ENCODE results near the gene DBH. TPM values are rescaled to one million over a fixed set of nuclear protein-coding genes. Genes with fewer than 3 reads are reported as not detected.

Gene DBH
- total and polyA plus RNA-seq, 2 donors (not counting 1 experiment from before 2014, with no cell fraction given) = not detected

DNA sequence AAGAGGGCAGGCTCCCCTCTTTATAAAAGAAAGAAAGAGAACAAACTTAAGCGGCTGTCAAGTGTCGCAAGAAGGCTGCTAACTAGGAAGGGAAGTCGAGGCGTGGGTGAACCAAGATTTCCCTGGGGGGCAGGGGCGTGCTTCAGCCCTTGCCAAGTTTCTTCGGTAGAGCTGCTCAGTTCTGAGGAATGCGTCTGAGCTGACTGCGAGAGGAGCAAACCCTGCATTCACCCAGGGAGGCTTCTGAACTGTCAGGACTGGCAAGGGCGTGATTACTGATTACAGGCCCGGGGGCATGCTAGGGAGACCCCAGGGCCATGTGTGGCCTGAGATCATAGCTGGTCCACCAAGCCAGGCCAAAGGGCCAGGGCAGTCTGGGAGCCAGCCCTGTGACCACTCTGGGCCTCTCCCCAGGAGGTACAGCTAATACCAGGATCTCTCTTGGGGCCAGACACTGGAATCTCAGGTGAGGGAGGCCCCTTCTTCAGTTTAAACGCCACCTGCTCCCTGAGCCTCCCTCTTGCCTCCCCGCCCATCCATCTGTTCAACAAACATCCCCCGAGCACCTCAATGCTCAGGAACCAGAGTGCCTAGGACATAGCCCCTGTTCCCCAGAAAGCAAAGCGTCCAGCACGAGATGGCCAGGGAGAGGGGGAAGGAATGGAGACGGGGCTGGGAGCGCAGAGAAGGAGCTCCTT, 71.1 kb downstream of the DBH start:
- ATAC-seq (ENCODE audit: low read depth) (no peak), DNase-seq (no peak)
- Mint-ChIP-seq H3K27ac (no peak overlapping the region), H3K27me3 (no peaks in the 10 kb centered on the region), H3K4me3 (no peak overlapping the region), H3K4me1 (peaks cover 33% of the 10 kb centered on the region), H3K9me3 (ENCODE audit: insufficient read depth) (no peaks in the 10 kb centered on the region)
- no peaks in the 10 kb centered on the region for H3K36me3 ChIP-seq (replicated peaks in 1 of 2; ENCODE audit: control extremely low read depth in 1 of 2, control insufficient read depth in 1 of 2, extremely low read depth in 1 of 2, insufficient read depth in 2 of 2, low read length in 1 of 2)
- peaks cover 0 to 7% (median 0%) of the 10 kb centered on the region in 4 experiments for H3K27me3 ChIP-seq (replicated peaks in 1 of 4; ENCODE audit: control extremely low read depth in 1 of 4, control insufficient read depth in 3 of 4, insufficient read depth in 4 of 4, low read length in 3 of 4)
- H2AFZ ChIP-seq (ENCODE audit: insufficient read depth, low read depth, low read length, poor library complexity, severe bottlenecking) = no peak overlapping the region
- intact Hi-C loops (cut with micrococcal nuclease) = no loop called here
- TF ChIP-seq, protein P1, sequence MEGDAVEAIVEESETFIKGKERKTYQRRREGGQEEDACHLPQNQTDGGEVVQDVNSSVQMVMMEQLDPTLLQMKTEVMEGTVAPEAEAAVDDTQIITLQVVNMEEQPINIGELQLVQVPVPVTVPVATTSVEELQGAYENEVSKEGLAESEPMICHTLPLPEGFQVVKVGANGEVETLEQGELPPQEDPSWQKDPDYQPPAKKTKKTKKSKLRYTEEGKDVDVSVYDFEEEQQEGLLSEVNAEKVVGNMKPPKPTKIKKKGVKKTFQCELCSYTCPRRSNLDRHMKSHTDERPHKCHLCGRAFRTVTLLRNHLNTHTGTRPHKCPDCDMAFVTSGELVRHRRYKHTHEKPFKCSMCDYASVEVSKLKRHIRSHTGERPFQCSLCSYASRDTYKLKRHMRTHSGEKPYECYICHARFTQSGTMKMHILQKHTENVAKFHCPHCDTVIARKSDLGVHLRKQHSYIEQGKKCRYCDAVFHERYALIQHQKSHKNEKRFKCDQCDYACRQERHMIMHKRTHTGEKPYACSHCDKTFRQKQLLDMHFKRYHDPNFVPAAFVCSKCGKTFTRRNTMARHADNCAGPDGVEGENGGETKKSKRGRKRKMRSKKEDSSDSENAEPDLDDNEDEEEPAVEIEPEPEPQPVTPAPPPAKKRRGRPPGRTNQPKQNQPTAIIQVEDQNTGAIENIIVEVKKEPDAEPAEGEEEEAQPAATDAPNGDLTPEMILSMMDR (IDR thresholded peaks at IDR 0.05) = no peak
- no peak for TF ChIP-seq EZH2 (IDR thresholded peaks at IDR 0.05; ENCODE audit: borderline replicate concordance, insufficient read depth, low read depth, low read length, poor library complexity, severe bottlenecking)
- peaks cover 9 to 30% of the 10 kb centered on the region in 2 donors for H3K4me1 ChIP-seq (ENCODE audit: control insufficient read depth in 2 of 2, insufficient read depth in 2 of 2, low read length in 2 of 2)
- H3K4me3 ChIP-seq (ENCODE audit: control extremely low read depth in 1 of 5, extremely low read depth in 1 of 5, insufficient read depth in 1 of 5, low read depth in 2 of 5, low read length in 4 of 5) = no peak overlapping the region
- H4K20me1 ChIP-seq (ENCODE audit: control insufficient read depth, insufficient read depth, low read length, poor library complexity, severe bottlenecking) = no peaks in the 10 kb centered on the region
- CTCF ChIA-PET = no interaction called here
- no peaks in the 10 kb centered on the region for H3K9me3 ChIP-seq (ENCODE audit: control extremely low read depth in 1 of 3, control insufficient read depth in 2 of 3, insufficient read depth in 1 of 3, low read length in 2 of 3)
- H3K79me2 ChIP-seq (ENCODE audit: control insufficient read depth, insufficient read depth, low read length) = no peaks in the 10 kb centered on the region
- POLR2A ChIA-PET = no interaction called here
- 46% methylated on average over 15 of the region's 17 CpGs for WGBS (ENCODE audit: insufficient coverage)
- H3K4me2 ChIP-seq (replicated peaks; ENCODE audit: low read depth, low read length, poor library complexity, severe bottlenecking) = no peak overlapping the region
- H3K27ac ChIP-seq (ENCODE audit: low read length in 2 of 2) = no peak overlapping the region
- no peak overlapping the region for H3K9ac ChIP-seq (ENCODE audit: low read length)

DNA sequence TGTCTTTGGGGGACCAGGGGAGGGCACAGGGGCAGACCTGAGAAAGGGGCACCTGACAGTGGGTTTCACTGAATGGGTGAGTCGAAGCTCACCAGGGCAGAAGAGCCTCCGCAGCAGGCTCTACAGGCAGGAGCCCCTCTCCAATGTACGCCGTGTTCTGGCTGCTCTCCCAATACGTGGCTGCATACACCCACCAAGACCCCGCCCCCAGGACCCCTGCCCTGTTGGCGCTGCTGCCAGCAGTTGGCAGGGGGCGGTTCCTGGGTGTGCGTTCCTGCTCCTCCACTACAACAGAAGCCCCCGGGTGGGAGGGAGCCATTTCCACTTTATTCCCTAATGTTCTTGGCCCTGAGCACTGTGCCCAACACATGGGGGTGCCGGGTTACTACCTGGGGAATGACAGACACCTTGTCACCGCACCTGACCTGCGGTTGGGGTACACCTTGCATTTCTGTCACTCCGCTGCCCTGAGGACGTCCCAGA, 71.6 kb downstream of the DBH start:
- Mint-ChIP-seq H3K4me3 (no peak overlapping the region), H3K4me1 (peaks cover 27% of the 10 kb centered on the region), H3K9me3 (ENCODE audit: insufficient read depth) (no peaks in the 10 kb centered on the region), H3K27me3 (no peaks in the 10 kb centered on the region), H3K27ac (no peak overlapping the region)
- Histone ChIP-seq H2AFZ (ENCODE audit: insufficient read depth, low read depth, low read length, poor library complexity, severe bottlenecking) (no peak overlapping the region), H3K27ac (ENCODE audit: low read length in 2 of 2) (no peak overlapping the region), H4K20me1 (ENCODE audit: control insufficient read depth, insufficient read depth, low read length, poor library complexity, severe bottlenecking) (no peaks in the 10 kb centered on the region), H3K4me1 (ENCODE audit: control insufficient read depth in 2 of 2, insufficient read depth in 2 of 2, low read length in 2 of 2) (peaks cover 3 to 24% of the 10 kb centered on the region in 2 donors), H3K9ac (ENCODE audit: low read length) (no peak overlapping the region), H3K79me2 (ENCODE audit: control insufficient read depth, insufficient read depth, low read length) (no peaks in the 10 kb centered on the region), H3K9me3 (ENCODE audit: control extremely low read depth in 1 of 3, control insufficient read depth in 2 of 3, insufficient read depth in 1 of 3, low read length in 2 of 3) (no peaks in the 10 kb centered on the region), H3K4me2 (replicated peaks; ENCODE audit: low read depth, low read length, poor library complexity, severe bottlenecking) (no peak overlapping the region), H3K27me3 (replicated peaks in 1 of 4; ENCODE audit: control extremely low read depth in 1 of 4, control insufficient read depth in 3 of 4, insufficient read depth in 4 of 4, low read length in 3 of 4) (peaks cover 0 to under 1% (median 0%) of the 10 kb centered on the region in 4 experiments), H3K36me3 (replicated peaks in 1 of 2; ENCODE audit: control extremely low read depth in 1 of 2, control insufficient read depth in 1 of 2, extremely low read depth in 1 of 2, insufficient read depth in 2 of 2, low read length in 1 of 2) (no peaks in the 10 kb centered on the region), H3K4me3 (ENCODE audit: control extremely low read depth in 1 of 5, extremely low read depth in 1 of 5, insufficient read depth in 1 of 5, low read depth in 2 of 5, low read length in 4 of 5) (no peak overlapping the region)
- ChIA-PET CTCF (no interaction called here), POLR2A (no interaction called here)
- ATAC-seq (ENCODE audit: low read depth) (no peak), DNase-seq (no peak)
- WGBS (ENCODE audit: insufficient coverage) = 91% methylated on average over 15 of the region's 15 CpGs
- TF ChIP-seq, protein P1 (IDR thresholded peaks at IDR 0.05) = no peak
- no peak for TF ChIP-seq EZH2 (IDR thresholded peaks at IDR 0.05; ENCODE audit: borderline replicate concordance, insufficient read depth, low read depth, low read length, poor library complexity, severe bottlenecking)
- intact Hi-C loops (cut with micrococcal nuclease) = no loop called here
